Subcutaneous abdominal adipose tissue (tissue), 5 donors: ENCODE measurements around the gene ASTN2.

Experiments
- H3K27ac ChIP-seq: one replicate; pipeline ENCODE4 v1.7.0; 2013; ENCODE audit warnings: low read depth, mild to moderate bottlenecking, inconsistent platforms, low read length, moderate library complexity
- H3K27me3 ChIP-seq, 5 donors: one replicate each; pipeline ENCODE4 v1.7.0; 2013; ENCODE audit warnings: low read length in 5 of 5, inconsistent platforms in 1 of 5; ENCODE audit not compliant: control insufficient read depth in 5 of 5, insufficient read depth in 4 of 5
- H3K36me3 ChIP-seq, 5 donors: one replicate each; pipeline ENCODE4 v1.7.0; 2013; ENCODE audit warnings: low read length in 5 of 5; ENCODE audit not compliant: control insufficient read depth in 5 of 5, insufficient read depth in 5 of 5
- H3K4me1 ChIP-seq, 5 donors: one replicate each; pipeline ENCODE4 v1.7.0; 2013; ENCODE audit warnings: low read length in 5 of 5, mild to moderate bottlenecking in 3 of 5, moderate library complexity in 1 of 5; ENCODE audit not compliant: control insufficient read depth in 5 of 5, insufficient read depth in 5 of 5
- H3K4me3 ChIP-seq, 5 donors: one replicate each; pipeline ENCODE4 v1.7.0; 2013; ENCODE audit warnings: low read length in 5 of 5, low read depth in 1 of 5
- H3K9ac ChIP-seq, 5 donors: one replicate each; pipeline ENCODE4 v1.7.0; 2013; ENCODE audit warnings: low read length in 5 of 5, mild to moderate bottlenecking in 4 of 5, moderate library complexity in 3 of 5
- H3K9me3 ChIP-seq, 5 donors: one replicate each; pipeline ENCODE4 v1.7.0; 2013; ENCODE audit warnings: low read length in 5 of 5; ENCODE audit not compliant: control insufficient read depth in 5 of 5
- donor health status: healthy.
- donor health status: healthy.
- donor health status: healthy.
- donor health status: healthy.
- donor health status: healthy.

ASTN2 gene

DNA sequence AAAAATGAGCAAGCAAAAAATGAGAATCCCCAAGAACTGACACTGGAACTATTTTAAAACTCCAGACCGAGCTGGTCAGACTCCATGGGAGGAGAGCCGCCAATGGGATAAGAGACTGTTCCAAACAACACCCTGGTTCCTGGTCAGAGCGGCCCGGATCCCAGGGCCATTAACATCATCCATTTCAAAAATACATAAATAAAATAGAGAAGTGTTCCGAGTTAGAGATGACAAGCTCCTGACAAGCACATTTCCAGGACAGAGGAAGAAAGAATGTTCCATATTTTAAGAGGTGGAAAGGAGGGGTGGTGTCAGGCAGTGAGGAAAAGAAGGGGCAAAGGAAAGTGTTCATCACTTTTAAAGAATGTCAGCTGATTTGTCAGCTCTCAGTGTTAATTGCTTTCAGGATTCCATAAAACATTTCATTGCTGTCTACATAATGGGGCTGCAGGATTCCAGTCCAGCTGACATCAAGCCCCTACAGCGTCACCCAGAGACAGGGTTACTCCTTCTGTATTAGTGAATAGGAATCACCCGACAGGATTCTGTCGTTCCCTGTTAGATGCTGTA, 930.3 kb downstream of the ASTN2 start:
- H3K4me3 ChIP-seq: no peak overlapping the region
- no peaks in the 10 kb centered on the region for H3K4me1 ChIP-seq
- H3K27me3 ChIP-seq: no peaks in the 10 kb centered on the region
- H3K9me3 ChIP-seq: no peaks in the 10 kb centered on the region
- peaks cover 0 to 9% (median 0%) of the 10 kb centered on the region in 5 donors for H3K36me3 ChIP-seq
- H3K27ac ChIP-seq: no peak overlapping the region
- H3K9ac ChIP-seq: no peak overlapping the region

DNA sequence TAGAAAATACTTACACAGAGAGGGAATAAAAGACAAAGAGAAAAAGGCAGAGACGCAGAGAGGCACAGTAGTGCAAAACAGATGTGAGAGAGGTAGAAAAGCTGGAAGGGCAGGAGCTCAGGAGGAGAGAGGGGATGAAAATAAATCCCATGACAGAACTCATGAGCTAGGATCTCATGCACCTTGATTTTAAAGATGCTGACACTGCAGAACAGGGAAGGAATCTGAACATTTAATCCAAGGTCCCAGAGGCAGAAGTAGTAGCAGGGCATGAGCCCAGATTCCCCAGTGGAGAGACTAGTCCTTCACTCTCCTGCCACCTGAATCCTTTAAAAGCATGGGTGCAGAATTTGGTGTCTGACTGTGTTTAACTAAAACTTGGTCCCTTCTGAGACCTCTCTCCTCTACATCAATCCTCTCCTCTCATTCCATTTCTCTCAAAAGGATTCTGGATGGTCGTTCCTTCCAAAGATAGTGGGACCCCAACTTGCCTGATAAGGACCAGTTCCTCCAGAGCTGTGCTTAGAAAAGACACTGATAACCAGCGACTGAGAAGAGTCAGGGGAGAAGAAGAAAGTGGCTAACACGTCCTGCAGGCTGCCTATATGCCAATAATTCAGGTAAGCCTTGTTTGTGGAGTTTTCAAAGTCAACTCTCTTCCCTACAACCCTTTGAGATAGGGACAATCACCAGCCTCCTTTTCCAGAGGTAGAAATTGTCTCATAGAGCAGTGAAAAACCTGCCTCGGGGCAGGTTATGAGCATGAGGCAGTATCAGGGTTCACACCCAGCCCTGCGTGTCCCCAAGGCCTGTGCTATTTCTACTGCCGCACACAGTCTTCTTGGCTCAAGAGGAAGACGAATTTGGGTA, 931.0 kb downstream of the ASTN2 start:
- Histone ChIP-seq H3K36me3 (peaks cover 0 to 9% (median 0%) of the 10 kb centered on the region in 5 donors), H3K9me3 (no peaks in the 10 kb centered on the region), H3K4me3 (no peak overlapping the region), H3K27ac (no peak overlapping the region), H3K27me3 (no peaks in the 10 kb centered on the region), H3K4me1 (no peaks in the 10 kb centered on the region), H3K9ac (no peak overlapping the region)

DNA sequence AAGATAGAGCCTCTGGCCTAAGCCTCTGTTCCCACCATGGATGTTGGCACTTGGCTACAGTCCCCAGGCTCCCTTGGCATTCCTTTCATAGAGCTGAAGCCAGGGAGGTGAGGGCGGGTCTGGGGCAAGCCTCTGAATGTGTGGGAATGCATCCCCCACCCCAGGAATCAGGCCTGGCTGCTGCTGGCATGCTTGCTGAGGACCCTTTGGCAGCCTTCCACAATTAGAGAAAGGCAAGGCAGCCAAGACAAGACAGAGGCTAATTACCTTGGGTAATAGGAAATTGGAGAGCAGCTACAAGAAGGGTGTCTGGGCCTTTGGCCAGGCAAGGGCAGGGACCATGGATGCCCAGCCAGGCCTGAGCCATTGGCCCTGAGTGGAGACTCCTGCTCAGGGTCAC, 932.1 kb downstream of the ASTN2 start:
- H3K27ac ChIP-seq: no peak overlapping the region
- peaks cover 0 to 9% (median 0%) of the 10 kb centered on the region in 5 donors for H3K36me3 ChIP-seq
- no peaks in the 10 kb centered on the region for H3K27me3 ChIP-seq
- no peaks in the 10 kb centered on the region for H3K4me1 ChIP-seq
- H3K9ac ChIP-seq: no peak overlapping the region
- H3K4me3 ChIP-seq: no peak overlapping the region
- H3K9me3 ChIP-seq: no peaks in the 10 kb centered on the region

DNA sequence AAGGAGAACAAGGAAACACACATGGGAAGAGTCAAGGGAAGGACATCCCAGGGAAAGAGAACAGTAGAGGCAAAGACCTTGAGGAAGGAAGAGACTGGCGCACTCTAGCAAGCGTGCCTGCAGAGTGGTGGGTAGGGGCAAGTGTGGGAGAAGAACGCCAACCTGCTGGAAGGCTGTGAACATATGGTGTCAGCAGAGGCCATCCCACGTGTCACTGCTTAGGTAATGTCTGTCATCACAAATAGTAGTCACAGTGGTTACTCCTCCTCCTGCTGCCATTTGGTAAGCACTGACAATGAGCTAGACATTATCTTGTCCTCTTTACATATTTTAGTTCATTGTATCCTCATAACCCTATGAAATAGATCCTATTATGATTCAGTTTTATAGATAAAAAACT, 934.2 kb downstream of the ASTN2 start:
- no peaks in the 10 kb centered on the region for H3K27me3 ChIP-seq
- no peaks in the 10 kb centered on the region for H3K9me3 ChIP-seq
- H3K27ac ChIP-seq: no peak overlapping the region
- H3K36me3 ChIP-seq: peaks cover 0 to 4% (median 0%) of the 10 kb centered on the region in 5 donors
- H3K4me3 ChIP-seq: no peak overlapping the region
- peaks cover 0 to 7% (median 5%) of the 10 kb centered on the region in 5 donors for H3K4me1 ChIP-seq
- no peak overlapping the region for H3K9ac ChIP-seq

DNA sequence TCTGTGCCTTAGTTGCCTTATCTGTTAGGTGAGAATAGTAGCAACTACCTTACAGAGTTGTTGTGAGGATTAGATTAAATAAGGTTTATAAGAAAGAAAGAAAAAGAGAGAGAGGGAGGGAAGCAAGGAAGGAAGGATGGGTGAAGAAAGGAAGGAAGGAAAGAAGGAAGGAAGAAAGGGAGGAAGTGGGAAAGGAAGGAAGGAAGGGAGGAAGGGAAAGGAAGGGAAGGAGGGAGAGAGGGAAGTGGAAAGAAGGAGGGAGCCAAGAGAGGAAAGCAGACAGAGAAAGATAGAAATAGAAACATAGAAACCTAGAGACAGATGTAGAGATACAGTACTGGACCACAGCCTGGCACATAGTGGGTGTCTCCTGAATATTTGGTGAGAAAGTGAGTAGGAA, 934.9 kb downstream of the ASTN2 start:
- H3K27me3 ChIP-seq: no peaks in the 10 kb centered on the region
- no peak overlapping the region for H3K4me3 ChIP-seq
- peaks cover 0 to 7% (median 5%) of the 10 kb centered on the region in 5 donors for H3K4me1 ChIP-seq
- no peak overlapping the region for H3K27ac ChIP-seq
- peaks cover 0 to 4% (median 0%) of the 10 kb centered on the region in 5 donors for H3K36me3 ChIP-seq
- H3K9ac ChIP-seq: no peak overlapping the region
- no peaks in the 10 kb centered on the region for H3K9me3 ChIP-seq

DNA sequence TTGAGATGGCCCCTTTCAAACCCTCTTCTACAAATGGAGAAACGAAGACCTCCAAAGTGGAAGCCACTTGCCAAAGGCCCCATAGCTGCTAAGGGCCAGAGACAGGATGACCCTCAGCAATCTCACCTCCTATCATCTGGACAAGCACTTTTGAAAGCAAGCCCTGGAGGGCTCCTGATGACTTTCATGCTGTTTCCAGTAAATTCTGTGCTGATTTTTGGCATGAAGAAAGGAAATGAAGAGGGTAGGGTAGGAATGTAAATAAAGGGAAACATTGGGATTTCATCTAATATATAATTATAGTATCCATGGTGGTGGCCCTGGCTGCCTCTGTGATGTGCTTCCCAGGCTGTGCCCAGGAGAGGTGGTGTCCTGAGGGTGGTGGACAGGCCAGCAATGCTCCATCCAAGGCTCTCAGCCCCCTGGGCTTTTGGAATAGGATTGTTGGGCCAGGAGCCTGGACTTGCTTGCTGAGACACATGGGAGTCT, 935.8 kb downstream of the ASTN2 start:
- Histone ChIP-seq H3K9ac (no peak overlapping the region), H3K4me3 (no peak overlapping the region), H3K9me3 (no peaks in the 10 kb centered on the region), H3K4me1 (peaks cover 0 to 7% (median 5%) of the 10 kb centered on the region in 5 donors), H3K36me3 (no peaks in the 10 kb centered on the region), H3K27ac (no peak overlapping the region), H3K27me3 (no peaks in the 10 kb centered on the region)

DNA sequence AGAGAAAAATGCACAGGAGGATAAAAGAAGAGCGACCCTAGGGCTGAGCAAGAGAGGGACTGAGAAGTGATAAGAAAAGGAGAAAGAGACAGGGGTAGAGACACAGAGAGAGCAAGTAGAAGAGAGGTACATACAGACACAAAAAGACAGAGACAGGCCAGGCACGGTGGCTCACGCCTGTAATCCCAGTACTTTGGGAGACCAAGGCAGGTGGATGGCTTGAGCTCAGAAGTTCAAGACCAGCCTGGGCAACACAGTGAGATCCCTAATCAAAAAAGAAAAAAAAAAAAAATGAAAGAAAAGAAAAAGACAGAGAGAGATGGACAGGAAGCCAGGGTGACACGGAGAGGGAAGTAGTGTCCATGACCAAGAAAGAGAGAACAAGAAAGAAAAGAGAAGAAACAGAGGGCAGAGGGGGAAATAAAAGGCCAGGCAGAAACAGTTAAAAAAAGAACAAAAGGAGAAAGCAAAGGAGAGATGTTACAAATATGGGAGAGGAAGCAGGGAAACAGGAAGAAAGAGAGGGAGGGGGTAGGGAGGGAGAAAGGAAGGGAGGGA, 937.2 kb downstream of the ASTN2 start:
- no peak overlapping the region for H3K27ac ChIP-seq
- H3K27me3 ChIP-seq: no peaks in the 10 kb centered on the region
- peaks cover 0 to 7% (median 5%) of the 10 kb centered on the region in 5 donors for H3K4me1 ChIP-seq
- H3K36me3 ChIP-seq: no peaks in the 10 kb centered on the region
- no peak overlapping the region for H3K9ac ChIP-seq
- H3K9me3 ChIP-seq: no peaks in the 10 kb centered on the region
- no peak overlapping the region for H3K4me3 ChIP-seq

DNA sequence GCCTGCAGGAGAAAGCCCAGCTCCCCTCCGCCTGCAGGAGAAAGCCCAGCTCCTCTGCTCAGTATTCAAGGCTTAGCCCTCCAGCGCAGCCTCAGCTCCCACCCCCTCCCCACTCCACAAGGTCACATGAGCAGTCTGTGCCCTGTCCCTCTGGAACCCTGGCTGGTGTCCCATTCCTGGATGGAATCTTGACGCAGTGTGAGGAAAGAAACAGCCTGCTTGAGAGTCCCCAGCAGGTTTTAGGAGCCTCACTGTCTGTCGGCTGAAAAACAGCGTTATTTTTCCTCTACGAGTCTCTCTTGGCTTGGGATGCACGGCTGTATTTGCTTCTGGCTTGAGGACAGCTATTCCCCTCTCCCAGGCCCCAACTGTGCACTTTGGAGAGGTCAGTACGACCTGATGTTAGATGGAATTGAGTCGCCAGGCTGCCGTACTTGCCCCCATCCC, 937.9 kb downstream of the ASTN2 start:
- H3K27me3 ChIP-seq: no peaks in the 10 kb centered on the region
- H3K4me3 ChIP-seq: no peak overlapping the region
- H3K9me3 ChIP-seq: no peaks in the 10 kb centered on the region
- no peaks in the 10 kb centered on the region for H3K36me3 ChIP-seq
- no peak overlapping the region for H3K27ac ChIP-seq
- peaks cover 0 to 7% (median 5%) of the 10 kb centered on the region in 5 donors for H3K4me1 ChIP-seq
- no peak overlapping the region for H3K9ac ChIP-seq

DNA sequence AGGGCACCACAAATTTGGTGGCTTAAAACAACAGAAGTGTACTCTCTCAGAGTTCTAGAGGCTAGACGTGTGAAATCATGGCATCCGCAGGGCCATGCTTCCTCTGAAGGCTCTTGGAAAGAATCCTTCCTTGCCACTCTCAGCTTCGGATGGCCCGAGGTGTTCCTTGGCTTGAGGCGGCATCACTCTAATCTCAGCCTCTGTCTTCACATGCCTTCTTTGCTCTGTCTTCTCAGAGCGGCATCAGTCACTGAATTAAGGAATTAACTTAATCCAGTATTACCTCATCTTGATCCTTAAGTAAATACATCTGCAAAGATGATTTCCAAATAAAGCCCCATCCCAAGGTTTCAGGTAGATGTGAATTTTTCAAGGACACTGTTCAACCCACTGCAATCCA, 938.9 kb downstream of the ASTN2 start:
- H3K9me3 ChIP-seq: no peaks in the 10 kb centered on the region
- no peak overlapping the region for H3K4me3 ChIP-seq
- H3K27me3 ChIP-seq: no peaks in the 10 kb centered on the region
- no peak overlapping the region for H3K27ac ChIP-seq
- H3K4me1 ChIP-seq: peaks cover 0 to 16% (median 12%) of the 10 kb centered on the region in 5 donors
- no peaks in the 10 kb centered on the region for H3K36me3 ChIP-seq
- H3K9ac ChIP-seq: no peak overlapping the region

DNA sequence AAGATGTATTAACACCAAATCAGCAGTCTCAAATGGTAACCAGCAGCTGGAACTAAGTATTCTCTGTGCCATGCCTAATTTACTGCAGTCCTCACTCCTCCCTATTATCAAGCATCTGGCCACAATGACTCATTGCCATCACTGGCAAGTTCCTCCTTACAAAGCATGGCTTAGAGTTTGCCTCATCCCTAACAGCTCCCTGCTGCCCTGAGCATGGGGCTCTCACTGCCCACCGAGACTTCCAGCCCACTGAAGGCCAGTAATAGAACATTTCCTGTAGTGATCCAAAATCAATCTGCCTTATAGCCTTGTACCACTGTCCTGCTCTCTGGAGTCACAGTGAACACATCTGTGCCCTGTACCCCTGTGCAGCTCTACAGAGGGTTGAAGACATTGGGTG, 939.7 kb downstream of the ASTN2 start:
- Histone ChIP-seq H3K9me3 (no peaks in the 10 kb centered on the region), H3K27ac (no peak overlapping the region), H3K4me3 (no peak overlapping the region), H3K4me1 (peaks cover 0 to 17% (median 12%) of the 10 kb centered on the region in 5 donors), H3K27me3 (no peaks in the 10 kb centered on the region), H3K9ac (no peak overlapping the region), H3K36me3 (no peaks in the 10 kb centered on the region)
